SW 1271 (cell line): ENCODE measurements around the gene ITGAX.
A peak's percentile ranks its signal among the peaks of the same experiment; 100 is the strongest.

Source experiments
- DNase-seq, 2 experiments: peaks; one replicate each; lab custom pipeline; 2025; lab: John Stamatoyannopoulos, UW

ITGAX gene

GRCh38 chr16:31373235-31373634 is 18.3 kb downstream of the ITGAX start:
- DNase-seq = no peak

- DNase-seq = no peak
These were observed 20.3 kb downstream of the ITGAX start for GRCh38 chr16:31375231-31375630.

GRCh38 chr16:31376705-31377104 is 21.7 kb downstream of the ITGAX start:
- no peak for DNase-seq

- DNase-seq = no peak
These were observed 22.4 kb downstream of the ITGAX start for GRCh38 chr16:31377210-31377903.

GRCh38 chr16:31380201-31380600 is 25.2 kb downstream of the ITGAX start:
- no peak for DNase-seq

- DNase-seq = peak in 1 of 2 experiments; percentile 19
These were observed 27.6 kb downstream of the ITGAX start for GRCh38 chr16:31382485-31383161.

GRCh38 chr16:31385680-31386079 is 30.7 kb downstream of the ITGAX start:
- DNase-seq = no peak

GRCh38 chr16:31386157-31386984 is 31.4 kb downstream of the ITGAX start:
- DNase-seq = peak; percentile 8 to 48

- DNase-seq = no peak
These were observed 33.6 kb downstream of the ITGAX start for GRCh38 chr16:31388535-31388934.

GRCh38 chr16:31390504-31391041 is 35.6 kb downstream of the ITGAX start:
- no peak for DNase-seq

- DNase-seq = no peak
These were observed 38.1 kb downstream of the ITGAX start, which contains the start of gene ITGAD for GRCh38 chr16:31393056-31393455. Gene ITGAD (plus strand): TSS chr16:31393335. CDS start chr16:31393361, 26 bp downstream.

- DNase-seq = no peak
These were observed 40.7 kb downstream of the ITGAX start for GRCh38 chr16:31395647-31396046.

GRCh38 chr16:31397096-31397660 is 42.2 kb downstream of the ITGAX start:
- no peak for DNase-seq

- DNase-seq = no peak
These were observed 42.7 kb downstream of the ITGAX start for GRCh38 chr16:31397701-31398100.

GRCh38 chr16:31400191-31400590 is 45.2 kb downstream of the ITGAX start:
- DNase-seq = no peak

- DNase-seq = no peak
These were observed 46.5 kb downstream of the ITGAX start for GRCh38 chr16:31401436-31401835.

GRCh38 chr16:31402687-31403086 is 47.7 kb downstream of the ITGAX start:
- DNase-seq = no peak

GRCh38 chr16:31403590-31404352 is 48.8 kb downstream of the ITGAX start:
- DNase-seq = no peak

GRCh38 chr16:31404353-31405064 is 49.5 kb downstream of the ITGAX start:
- DNase-seq = peak in 1 of 2 experiments; percentile 34

- no peak for DNase-seq
These were observed 52.4 kb downstream of the ITGAX start for GRCh38 chr16:31407406-31407805.

GRCh38 chr16:31409433-31409832 is 54.5 kb downstream of the ITGAX start:
- DNase-seq = peak; percentile 23 to 32
